OCI-M2 (cell line): ENCODE measurements around the gene RIPPLY2.
"Not testable (repeated sequence)": the region's sequence is repeated elsewhere in the genome, so short reads cannot be mapped to it uniquely, and the experiment has no call there.

ENCODE experiments used
- DNase-seq: peaks from one replicate; lab custom pipeline; 2025; ENCODE audit not compliant: unreplicated experiment; lab: John Stamatoyannopoulos, UW

Gene RIPPLY2, protein sequence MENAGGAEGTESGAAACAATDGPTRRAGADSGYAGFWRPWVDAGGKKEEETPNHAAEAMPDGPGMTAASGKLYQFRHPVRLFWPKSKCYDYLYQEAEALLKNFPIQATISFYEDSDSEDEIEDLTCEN

DNA sequence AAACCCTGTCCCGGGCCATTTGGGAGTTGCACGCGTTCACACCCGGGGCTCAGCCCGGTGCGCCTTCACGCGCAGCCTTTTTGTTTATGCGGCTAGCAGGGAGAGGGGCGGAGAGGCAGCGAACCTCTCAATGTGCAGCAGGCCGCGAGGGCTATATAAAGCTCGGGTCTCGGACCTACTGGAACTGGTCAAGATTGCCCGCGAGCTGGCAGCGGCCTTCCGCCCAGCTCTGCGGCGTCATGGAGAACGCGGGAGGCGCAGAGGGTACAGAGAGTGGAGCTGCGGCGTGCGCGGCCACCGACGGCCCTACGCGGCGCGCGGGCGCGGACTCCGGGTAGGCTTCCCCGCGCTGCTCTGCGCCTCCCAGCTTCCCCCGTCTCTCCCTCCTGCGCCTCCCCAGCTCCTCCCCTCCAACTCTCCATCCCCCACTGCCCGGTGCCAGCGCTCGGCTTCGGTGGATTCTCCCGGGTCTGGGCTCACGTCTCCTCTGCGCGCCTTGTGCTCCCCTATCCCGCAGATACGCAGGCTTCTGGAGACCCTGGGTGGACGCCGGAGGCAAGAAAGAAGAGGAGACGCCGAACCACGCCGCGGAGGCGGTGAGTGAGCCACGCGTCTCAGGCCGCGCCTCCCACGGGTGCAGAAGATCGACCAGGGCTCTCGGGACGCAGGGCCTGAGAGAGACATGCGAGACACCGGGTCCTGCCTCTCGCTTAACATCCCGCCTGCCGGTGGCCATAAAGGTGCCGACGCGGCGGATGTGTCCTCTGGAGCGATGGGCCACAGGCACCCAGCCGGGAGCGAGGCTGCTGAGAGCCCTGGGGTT lies at the start of gene RIPPLY2:
RIPPLY2 (plus strand) TSS at position 183 of the 823 bp plus-strand sequence; CDS start at position 240, 57 bp downstream.
- DNase-seq = no peak

DNA sequence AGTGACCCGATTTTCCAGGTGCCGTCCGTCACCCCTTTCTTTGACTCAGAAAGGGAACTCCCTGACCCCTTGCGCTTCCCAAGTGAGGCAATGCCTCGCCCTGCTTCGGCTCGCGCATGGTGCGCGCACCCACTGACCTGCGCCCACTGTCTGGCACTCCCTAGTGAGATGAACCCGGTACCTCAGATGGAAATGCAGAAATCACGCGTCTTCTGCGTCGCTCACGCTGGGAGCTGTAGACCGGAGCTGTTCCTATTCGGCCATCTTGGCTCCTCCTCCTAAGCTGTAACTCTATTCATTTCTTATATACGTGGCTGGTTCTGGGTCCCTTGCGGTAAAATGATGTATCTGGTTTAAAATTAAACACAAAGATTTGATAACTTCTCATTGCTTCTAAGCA lies 49.7 kb upstream of the RIPPLY2 start:
- DNase-seq = not testable (repeated sequence)

DNA sequence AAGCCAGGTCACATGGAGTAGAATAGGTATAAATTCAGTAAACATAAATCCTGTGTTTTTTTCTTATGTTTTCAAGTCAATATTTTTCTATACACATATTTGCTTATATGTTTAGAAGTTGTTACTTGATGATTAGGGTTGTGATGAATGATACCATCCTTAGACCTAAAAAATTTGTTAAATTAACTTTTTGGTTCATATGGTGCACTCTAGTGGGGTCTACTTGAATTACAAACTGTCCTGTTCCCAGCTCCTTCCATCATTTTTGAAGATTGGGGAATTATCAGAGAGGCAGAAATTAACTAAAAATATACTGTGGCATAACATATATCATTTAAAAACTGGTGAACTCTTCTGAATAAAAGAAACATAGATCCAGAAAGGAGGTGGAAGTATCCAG lies 48.3 kb upstream of the RIPPLY2 start:
- no peak for DNase-seq

DNA sequence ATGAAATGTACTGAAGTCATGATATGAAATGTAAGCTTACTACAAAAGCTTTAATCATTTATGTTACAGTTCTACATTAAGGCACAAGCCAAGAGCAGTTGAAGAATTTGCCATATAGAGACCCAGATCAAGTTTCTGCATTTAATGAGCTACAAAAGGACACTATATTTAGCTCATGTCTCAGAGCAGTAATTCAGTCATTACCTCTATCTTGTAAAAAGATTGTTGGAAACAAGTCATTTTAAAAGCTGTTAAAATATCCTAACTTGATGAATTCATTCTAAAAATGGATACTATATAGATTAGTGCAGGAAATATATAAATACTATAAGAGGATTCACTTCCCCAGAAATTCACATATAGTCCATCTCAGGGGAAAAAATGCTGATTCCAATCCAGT lies 45.2 kb upstream of the RIPPLY2 start:
- no peak for DNase-seq

DNA sequence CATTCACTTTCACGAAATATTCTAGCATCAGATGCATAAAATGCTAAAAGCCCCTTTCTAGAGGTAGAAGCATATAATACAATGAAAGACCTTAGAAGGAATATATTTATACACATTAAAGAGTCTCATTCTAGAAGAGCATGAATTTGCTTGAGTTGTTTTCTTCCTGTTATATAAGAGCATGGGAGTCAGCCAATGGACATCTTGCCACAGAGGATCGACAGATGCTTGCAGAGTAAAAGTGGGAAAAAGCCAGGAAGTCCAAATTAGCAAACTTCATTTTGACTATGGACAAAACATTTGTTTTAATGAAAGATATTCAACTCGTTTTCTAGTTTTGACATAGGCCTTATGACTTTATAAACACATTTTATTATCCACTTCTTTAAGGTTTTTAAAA lies 44.2 kb upstream of the RIPPLY2 start:
- DNase-seq = no peak

DNA sequence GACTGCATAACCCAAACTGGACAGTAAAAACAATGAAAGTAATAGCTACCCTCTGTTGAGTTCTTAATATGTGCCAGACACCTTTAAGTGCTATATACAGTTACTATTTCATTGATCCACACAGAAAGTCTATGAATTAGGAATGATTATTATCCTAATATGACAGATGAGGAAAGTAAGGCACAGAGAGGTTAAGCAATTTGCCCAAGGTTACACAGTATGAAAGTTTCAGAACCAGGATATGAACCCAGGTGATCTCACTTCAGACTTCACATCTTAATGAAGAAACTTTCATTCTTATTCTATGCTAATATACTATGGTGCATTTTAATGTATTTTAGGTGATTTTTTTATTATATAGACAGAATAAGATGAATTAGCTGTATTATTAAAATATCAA lies 40.6 kb upstream of the RIPPLY2 start:
- DNase-seq = no peak

DNA sequence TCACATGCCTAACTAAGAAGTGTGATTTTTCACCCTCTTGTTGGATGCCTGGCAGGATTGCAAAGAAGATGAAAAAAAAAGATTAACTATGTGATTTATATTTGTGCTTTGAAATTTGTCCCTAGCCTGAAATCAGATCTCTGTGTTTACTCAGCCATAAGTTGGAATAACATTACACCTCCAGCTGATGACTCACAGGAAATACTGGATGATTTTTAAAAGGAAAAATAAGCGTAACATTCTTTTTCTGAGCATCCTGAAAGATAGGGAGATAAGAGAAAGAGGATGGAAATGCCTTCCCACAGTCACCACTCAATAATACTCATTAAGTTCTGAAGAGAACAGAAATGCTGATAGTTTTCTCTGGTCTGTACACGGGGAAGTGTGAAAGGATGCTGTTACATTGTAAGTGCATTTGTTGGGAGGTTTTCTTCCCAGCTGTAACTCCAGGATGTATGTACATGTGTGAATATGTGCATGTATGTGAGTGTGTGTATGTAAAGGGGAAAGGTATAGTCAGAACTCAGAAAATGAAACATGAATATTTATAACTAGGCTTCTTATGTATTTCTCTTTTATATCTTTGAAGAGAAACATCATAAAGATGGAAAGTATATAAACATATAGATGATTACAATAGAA lies 37.4 kb upstream of the RIPPLY2 start:
- DNase-seq = no peak

DNA sequence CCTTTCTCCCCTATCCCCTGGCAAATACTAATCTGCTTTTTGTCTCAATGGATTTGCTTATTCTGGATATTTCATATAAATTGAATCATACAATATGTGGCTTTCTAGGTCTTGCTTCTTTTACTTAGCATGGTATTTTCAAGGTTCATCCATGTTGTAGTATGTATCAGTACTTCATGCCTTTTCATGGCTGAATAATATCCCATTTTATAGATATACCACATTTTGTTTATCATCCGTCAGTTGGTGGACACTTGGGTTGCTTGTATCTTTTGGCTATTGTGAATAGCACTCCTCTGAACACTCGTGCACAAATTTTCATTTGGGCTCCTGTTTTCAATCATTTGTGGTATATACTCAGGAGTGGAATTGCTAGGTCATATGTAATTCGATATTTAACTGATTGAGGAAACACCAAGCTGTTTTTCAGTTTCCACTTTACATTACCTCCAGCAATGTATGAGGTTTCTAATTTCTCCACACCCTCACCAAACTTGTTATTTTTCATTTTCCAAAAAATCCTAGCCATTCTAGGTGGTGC lies 30.5 kb upstream of the RIPPLY2 start:
- DNase-seq = no peak

DNA sequence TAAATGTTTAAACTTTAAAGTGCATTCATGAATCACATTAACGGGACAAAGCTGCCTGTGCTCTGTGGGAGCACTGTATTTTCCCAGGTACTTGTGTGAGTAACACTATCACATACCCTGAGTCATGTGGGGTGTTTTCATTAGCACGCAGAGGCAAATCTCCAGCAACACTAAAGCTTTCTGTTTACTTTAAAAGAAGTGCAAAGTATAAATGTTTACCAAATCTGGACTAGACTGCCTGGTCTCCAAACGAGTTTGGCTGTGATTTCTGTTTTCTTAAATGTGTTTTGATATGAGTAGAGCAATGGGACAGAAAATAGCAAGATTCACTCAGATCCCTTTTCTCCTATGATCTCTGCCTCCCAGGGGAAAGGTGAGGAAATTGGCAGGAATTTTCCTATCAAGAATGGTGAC lies 28.8 kb upstream of the RIPPLY2 start:
- no peak for DNase-seq

DNA sequence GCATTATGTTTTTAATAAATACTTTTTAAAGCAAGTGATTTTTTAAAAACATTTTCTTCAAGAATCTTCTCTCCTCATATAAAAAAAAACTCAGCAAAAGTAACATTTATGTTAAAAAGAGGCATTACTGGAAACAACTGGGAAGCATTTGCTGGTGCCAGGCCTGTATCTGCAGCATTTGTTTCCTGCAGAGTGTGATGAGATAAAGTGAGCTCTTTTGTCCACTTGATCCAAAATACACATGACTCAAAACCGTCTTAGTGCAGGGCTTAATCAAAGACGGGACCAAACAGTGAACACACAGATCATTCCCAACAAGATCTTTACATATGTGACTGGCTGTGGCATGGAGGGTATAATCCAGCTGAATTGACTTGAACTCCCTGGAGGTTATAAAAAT lies 28.3 kb upstream of the RIPPLY2 start:
- DNase-seq = no peak

DNA sequence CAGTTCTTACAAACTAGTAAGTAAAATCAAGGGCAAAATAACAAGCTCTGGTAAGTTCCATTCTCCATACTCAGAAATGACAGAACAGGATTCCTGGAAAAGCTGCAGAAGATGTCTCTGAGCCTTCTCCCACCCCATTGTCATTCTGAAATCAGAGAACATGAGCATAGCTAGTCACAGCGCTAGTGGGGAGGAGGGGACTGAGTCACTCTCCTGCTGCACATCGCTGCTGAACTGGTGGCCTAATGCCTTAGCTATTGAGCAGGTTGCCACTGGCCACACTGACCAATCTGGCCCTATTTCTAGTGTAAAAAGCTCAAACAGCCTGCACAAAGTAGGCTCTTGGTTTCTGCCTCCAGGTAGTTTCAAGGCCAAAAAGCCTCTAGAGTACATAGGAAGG lies 26.1 kb upstream of the RIPPLY2 start:
- DNase-seq = no peak

DNA sequence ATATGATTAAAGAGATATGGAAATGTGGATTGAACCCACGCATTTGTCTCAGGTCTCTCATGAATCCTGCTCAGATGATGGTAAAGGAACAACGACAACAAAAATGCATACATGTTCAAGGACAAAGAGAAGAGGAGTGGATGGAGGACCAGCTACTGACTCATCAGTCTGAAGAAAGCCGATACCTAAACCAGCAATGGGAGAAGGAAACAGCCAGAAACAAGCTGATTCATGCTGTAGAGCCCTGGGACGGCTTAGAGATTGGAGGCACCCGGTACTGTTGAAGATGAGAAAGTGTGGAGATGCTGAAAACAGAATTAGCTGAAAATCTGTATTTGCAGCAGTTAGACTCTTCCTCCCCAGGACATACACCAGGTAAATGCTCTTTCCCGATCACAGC lies 14.4 kb upstream of the RIPPLY2 start:
- DNase-seq = no peak

DNA sequence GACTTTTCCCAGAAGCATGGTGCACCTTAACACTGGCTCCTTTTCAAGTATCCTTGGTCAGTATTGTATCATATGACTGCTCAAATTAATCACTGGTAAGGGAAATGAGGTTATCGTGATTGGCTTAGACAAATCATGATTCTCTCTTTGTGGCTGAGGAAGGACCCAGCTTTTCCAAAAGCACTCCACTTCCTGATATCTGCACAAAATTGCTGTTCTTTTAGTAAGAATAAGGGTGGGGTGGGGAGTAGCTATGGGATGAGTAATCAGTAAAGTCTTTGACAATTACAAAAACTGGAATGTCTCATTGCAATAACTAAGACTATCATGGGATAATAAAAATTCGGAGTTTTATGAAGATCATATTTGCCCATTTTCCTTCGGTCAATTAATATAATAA lies 9.0 kb upstream of the RIPPLY2 start:
- DNase-seq = no peak

DNA sequence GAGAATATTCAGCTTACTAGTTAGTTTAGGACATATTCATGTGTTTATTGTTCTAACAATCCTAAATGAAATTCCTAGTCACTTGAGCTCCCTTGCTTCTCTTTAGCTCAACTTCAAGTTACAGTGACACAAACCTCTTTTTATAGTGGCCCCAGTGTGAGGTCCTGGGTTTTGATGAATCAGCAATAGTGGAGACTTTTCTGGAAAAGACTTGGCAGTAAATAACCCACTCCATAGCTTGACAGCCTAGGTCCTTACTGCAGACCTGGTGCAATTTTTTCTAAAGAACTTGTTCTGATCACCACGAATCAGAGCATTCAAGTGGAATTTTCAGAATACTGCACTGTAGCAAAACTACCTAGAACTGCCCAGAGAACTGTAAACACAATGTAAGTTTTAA lies 6.9 kb upstream of the RIPPLY2 start:
- DNase-seq = no peak

DNA sequence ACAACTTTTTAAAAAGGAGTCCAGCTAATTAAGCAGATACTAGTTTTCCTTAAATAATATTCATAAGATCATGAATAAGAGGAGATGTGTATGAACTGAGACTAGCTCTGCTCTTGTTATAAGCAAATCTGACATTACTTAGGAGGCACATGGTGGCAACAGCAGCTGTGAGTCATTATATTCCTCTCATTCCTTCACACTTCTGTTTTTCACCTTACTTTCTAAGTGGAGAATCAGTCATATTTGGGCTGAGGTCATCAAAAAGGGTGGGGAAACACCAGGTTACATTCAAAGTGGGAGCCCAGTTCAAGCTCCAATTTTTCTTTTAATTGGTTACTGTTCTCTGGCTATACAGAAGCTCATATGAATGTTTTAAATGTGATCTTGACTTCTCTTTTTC lies 6.0 kb upstream of the RIPPLY2 start:
- no peak for DNase-seq

DNA sequence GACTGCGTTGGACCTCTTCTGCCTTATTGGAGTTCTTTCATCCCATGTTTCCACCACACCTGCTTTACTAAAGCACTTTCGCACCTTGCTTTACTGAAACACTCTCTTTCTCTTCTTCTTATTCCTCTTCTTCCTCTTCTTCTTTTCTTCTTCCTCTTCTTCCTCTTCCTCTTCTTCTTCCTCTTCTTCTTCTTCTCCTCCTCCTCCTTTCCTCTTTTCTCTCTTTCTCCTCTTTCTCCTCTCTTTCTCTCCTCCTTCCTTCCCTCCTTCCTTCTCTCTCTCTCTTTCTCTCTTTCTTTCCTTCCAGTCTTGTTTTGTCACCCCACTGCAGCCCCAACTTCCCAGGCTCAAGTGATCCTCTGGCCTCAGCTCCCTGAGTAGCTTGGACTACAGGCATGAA lies 4.0 kb upstream of the RIPPLY2 start:
- no peak for DNase-seq

DNA sequence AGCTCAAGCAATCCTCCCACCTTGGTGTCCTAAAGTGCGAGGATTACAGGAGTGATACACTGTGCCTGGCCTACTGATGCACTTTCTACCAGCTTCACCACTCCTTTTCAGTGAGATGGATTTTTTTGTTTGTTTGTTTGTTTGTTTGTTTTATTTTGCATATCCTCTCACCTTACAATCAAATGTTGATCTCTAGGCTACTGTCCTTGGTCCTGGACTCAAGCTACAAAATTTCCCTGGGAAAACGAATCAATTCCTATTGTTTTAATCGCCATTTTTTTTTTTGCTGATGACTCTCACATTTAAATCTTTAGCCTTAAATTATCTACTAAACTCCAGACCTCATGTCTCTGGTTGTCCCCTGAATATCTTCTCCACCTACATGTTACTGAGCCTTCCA lies 3.5 kb upstream of the RIPPLY2 start:
- DNase-seq = no peak

DNA sequence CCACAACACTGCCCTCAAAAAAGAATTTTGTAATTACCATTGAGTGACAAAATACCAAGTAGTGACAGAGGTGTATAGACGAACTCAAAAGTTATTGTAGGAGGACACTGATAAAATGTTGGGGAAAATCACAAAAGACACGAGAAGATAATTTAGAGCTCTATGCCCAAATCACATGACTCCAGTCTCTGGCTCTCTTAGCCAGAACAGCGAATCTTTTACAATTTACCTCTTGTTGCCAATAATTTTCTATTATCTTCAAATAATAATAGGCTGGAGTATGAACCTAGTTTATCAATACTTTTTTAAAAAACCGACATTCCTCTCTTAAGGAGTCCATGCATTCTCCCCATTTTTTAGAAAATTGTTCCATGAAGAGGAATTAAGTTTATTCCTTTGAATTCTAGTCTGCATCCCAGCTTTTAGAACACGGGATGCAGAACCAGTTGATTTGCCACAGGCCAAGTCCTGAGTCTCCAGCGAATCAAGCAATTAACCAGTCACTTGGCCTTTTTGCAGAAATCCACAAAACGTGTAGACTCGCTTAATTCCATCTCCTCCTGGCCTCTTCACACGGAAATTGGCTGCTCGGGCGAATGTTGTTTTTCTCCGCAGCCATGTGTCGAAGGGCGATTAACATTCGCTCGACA lies 507 bp upstream of the RIPPLY2 start:
- no peak for DNase-seq

DNA sequence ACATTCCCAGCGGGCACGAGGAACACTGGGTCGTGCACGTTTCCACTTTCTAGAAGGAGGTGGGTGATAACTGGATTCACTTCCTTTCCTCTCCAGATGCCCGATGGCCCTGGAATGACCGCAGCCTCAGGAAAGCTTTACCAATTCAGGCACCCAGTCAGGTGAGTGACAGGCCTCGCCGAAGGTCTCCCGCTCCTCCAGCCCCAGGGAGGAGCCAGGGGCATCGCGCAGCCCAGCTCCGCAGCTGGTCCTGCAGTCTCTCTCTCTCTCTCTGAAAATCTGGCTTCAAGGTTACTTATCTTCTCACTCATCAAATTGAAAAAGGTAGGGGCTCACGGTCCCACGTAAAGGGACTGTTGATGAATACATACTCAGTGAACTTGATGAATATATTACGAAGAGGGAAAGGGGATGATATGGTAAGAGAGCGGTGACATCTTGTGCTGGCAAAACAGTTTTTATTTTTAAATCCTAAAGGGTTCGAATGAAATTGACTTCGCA lies 891 bp downstream of the RIPPLY2 start:
- no peak for DNase-seq

DNA sequence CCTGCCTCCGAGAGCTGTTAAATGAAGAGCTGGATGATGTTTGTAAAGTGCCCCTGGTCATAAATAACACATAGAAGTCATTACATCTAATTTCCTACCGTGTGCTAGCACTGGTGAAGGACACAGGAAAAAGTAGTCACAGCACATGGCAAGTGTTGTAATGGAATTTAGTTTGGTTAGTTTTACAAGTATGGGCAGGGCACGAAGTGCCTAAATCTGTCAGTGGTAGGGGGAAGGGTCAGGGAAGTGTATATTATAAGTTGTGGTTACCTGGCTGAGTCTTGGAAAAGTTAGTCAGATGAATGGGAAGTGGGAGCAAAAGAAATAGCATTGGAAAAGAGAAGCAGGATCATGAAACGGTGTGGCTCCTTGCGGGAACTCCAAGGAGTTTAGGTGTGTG lies 1.6 kb downstream of the RIPPLY2 start:
- DNase-seq = no peak
